AG04450 (cell line): ENCODE measurements around the gene BID. TPM values are rescaled to one million over a fixed set of nuclear protein-coding genes. Genes with fewer than 3 reads are reported as not detected.

Experiments used
- CTCF ChIA-PET: fragments of 300-600, 350-600 bp; formaldehyde crosslinking; extraction: SDS; loops from one replicate; lab custom pipeline; 2022; ENCODE audit warnings: antibody characterized with exemption, inconsistent platforms; lab: Charles Lee
- POLR2A ChIA-PET: fragments of 350-600 bp; formaldehyde crosslinking; extraction: SDS; loops from one replicate; lab custom pipeline; 2021; ENCODE audit warnings: antibody characterized with exemption, inconsistent platforms; lab: Yijun Ruan, JAX
- DNase-seq: peaks from one replicate; pipeline ENCODE4 v3.0.0-alpha.2; 2011; ENCODE audit warnings: low read depth, low spot score
- H3K27ac ChIP-seq: one replicate; pipeline ENCODE4 v1.5.1; 2012; ENCODE audit warnings: low read depth, low read length, control low read depth
- H3K27me3 ChIP-seq: one replicate; pipeline ENCODE4 v1.6.0; 2012; ENCODE audit warnings: low read length; ENCODE audit not compliant: control insufficient read depth, insufficient read depth
- H3K4me3 ChIP-seq: 2 replicates; pipeline ENCODE4 v1.5.1; 2011; ENCODE audit warnings: mild to moderate bottlenecking, low read depth, low read length, control low read depth
- H3K9me3 ChIP-seq: 2 replicates; pipeline ENCODE4 v1.5.1; 2012; ENCODE audit warnings: low read length; ENCODE audit not compliant: control insufficient read depth, insufficient read depth
- polyA plus RNA-seq: library from polyadenylated mRNA; depleted of rRNA; stranded (reverse); fragments of >200 nt; gene quantifications from 2 replicates; pipeline ENCODE4 v1.2.3, GENCODE V29; 2011
- TF ChIP-seq, protein P1 (sequence below): IDR thresholded peaks from 2 replicates; pipeline ENCODE4 v1.5.1; 2011; ENCODE audit warnings: low read depth, low read length, control low read depth, inconsistent platforms

Gene BID
- polyA plus RNA-seq, 1 experiment: 65.3 TPM

GRCh38 chr22:17710023-17710422 lies 64.2 kb downstream of the BID start:
- H3K9me3 ChIP-seq: no peaks in the 10 kb centered on the region; the same call in 1 of the 2 replicates
- ChIA-PET POLR2A (no interaction called here), CTCF (interaction anchor here (0.6 kb wide), 1 partner anchor 293 kb away, joined by 3 read pairs; no protein-coding TSS in a partner anchor)
- TF ChIP-seq, protein P1, sequence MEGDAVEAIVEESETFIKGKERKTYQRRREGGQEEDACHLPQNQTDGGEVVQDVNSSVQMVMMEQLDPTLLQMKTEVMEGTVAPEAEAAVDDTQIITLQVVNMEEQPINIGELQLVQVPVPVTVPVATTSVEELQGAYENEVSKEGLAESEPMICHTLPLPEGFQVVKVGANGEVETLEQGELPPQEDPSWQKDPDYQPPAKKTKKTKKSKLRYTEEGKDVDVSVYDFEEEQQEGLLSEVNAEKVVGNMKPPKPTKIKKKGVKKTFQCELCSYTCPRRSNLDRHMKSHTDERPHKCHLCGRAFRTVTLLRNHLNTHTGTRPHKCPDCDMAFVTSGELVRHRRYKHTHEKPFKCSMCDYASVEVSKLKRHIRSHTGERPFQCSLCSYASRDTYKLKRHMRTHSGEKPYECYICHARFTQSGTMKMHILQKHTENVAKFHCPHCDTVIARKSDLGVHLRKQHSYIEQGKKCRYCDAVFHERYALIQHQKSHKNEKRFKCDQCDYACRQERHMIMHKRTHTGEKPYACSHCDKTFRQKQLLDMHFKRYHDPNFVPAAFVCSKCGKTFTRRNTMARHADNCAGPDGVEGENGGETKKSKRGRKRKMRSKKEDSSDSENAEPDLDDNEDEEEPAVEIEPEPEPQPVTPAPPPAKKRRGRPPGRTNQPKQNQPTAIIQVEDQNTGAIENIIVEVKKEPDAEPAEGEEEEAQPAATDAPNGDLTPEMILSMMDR: no peak
- no peak overlapping the region for H3K27ac ChIP-seq
- no peak for DNase-seq
- no peaks in the 10 kb centered on the region for H3K27me3 ChIP-seq
- no peak overlapping the region for H3K4me3 ChIP-seq

- ChIA-PET CTCF (interaction anchor here (1.2 kb wide), 2 partner anchors 35 kb away, joined by 4 to 5 read pairs; no protein-coding TSS in a partner anchor), POLR2A (no interaction called here)
- no peak for DNase-seq
These were observed 66.7 kb downstream of the BID start for GRCh38 chr22:17707526-17707925.

GRCh38 chr22:17706947-17707346 lies 67.3 kb downstream of the BID start:
- ChIA-PET CTCF (interaction anchor here (1.2 kb wide), 1 partner anchor 36 kb away, joined by 5 read pairs; no protein-coding TSS in a partner anchor), POLR2A (no interaction called here)
- no peaks in the 10 kb centered on the region for H3K27me3 ChIP-seq
- H3K4me3 ChIP-seq: peak overlapping the region; percentile 51
- TF ChIP-seq, protein P1: no peak
- no peaks in the 10 kb centered on the region; the same call in 1 of the 2 replicates for H3K9me3 ChIP-seq
- no peak for DNase-seq
- H3K27ac ChIP-seq: no peak overlapping the region

More at GRCh38 chr22:17707526-17707925, 66.7 kb downstream of the BID start:
- H3K4me3 ChIP-seq: peak overlapping the region; percentile 51
- no peak overlapping the region for H3K27ac ChIP-seq
- no peaks in the 10 kb centered on the region for H3K27me3 ChIP-seq
- no peaks in the 10 kb centered on the region; the same call in 1 of the 2 replicates for H3K9me3 ChIP-seq
- TF ChIP-seq, protein P1: no peak

GRCh38 chr22:17705951-17706900 lies 68.0 kb downstream of the BID start:
- TF ChIP-seq, protein P1: no peak
- H3K27ac ChIP-seq: peak overlapping the region; percentile 80
- CTCF ChIA-PET: interaction anchor here (1.2 kb wide), 1 partner anchor 36 kb away, joined by 5 read pairs; no protein-coding TSS in a partner anchor
- no peaks in the 10 kb centered on the region for H3K27me3 ChIP-seq
- peak overlapping the region; percentile 51 for H3K4me3 ChIP-seq
- POLR2A ChIA-PET: no interaction called here
- DNase-seq: peak; percentile 65
- no peaks in the 10 kb centered on the region; the same call in 1 of the 2 replicates for H3K9me3 ChIP-seq
